CD14-positive monocyte (primary cell): ENCODE data around the gene HCAR2. TPM values are rescaled to one million over a fixed set of nuclear protein-coding genes. Genes with fewer than 3 reads are reported as not detected.
A peak's percentile ranks its signal among the peaks of the same experiment; 100 is the strongest.

Source experiments
- DNase-seq, 3 donors: peaks; one replicate each; pipeline ENCODE4 v3.0.0-alpha.2; 2011 to 2022
- H2AFZ ChIP-seq: 2 replicates; pipeline ENCODE4 v1.6.0; 2012; ENCODE audit warnings: mild to moderate bottlenecking, low read depth, low read length, inconsistent platforms; ENCODE audit not compliant: insufficient read depth, poor library complexity, severe bottlenecking
- H3K27ac ChIP-seq, 2 donors: 1 replicate in 1 of 2; 2 replicates in 1 of 2; pipeline ENCODE4 v1.5.1; 2012 to 2013; ENCODE audit warnings: low read length in 2 of 2, control low read depth in 1 of 2, inconsistent platforms in 1 of 2, low read depth in 1 of 2, mild to moderate bottlenecking in 1 of 2
- H3K27me3 ChIP-seq, 2 donors: one replicate each; pipeline versions ENCODE4 v1.6.0 to v1.6.1; 2011 to 2013; ENCODE audit warnings: low read length in 2 of 2; ENCODE audit not compliant: control insufficient read depth in 2 of 2, insufficient read depth in 2 of 2
- H3K36me3 ChIP-seq, 2 donors: replicated peaks in 1 of 2; 1 replicate in 1 of 2; 2 replicates in 1 of 2; pipeline versions ENCODE4 v1.5.1 to v1.6.1; 2012 to 2013; ENCODE audit warnings: low read length in 2 of 2, control low read depth in 1 of 2, inconsistent platforms in 1 of 2, mild to moderate bottlenecking in 1 of 2; ENCODE audit not compliant: insufficient read depth in 2 of 2, control insufficient read depth in 1 of 2
- H3K4me1 ChIP-seq, 2 donors: 1 replicate in 1 of 2; 2 replicates in 1 of 2; pipeline versions ENCODE4 v1.5.1 to v1.6.1; 2012 to 2013; ENCODE audit warnings: low read length in 2 of 2, control low read depth in 1 of 2, inconsistent platforms in 1 of 2, mild to moderate bottlenecking in 1 of 2, moderate library complexity in 1 of 2; ENCODE audit not compliant: insufficient read depth in 2 of 2, control insufficient read depth in 1 of 2
- H3K4me2 ChIP-seq: replicated peaks from 2 replicates; pipeline ENCODE3; 2012; ENCODE audit warnings: low read length, moderate library complexity, mild to moderate bottlenecking; ENCODE audit not compliant: poor library complexity, severe bottlenecking; ENCODE audit errors: extremely low read depth
- H3K4me3 ChIP-seq, 3 experiments: fragments of 200-600 bp in 1 of 3; sonication (generic) in 1 of 3; replicated peaks in 1 of 3; 1 replicate in 2 of 3; 2 replicates in 1 of 3; pipeline ENCODE4 v1.5.1; 2011 to 2013; ENCODE audit warnings: low read length in 3 of 3, mild to moderate bottlenecking in 3 of 3, control low read depth in 2 of 3, low read depth in 2 of 3, inconsistent platforms in 1 of 3, moderate library complexity in 1 of 3
- H3K79me2 ChIP-seq: 2 replicates; pipeline ENCODE4 v1.6.0; 2012; ENCODE audit warnings: mild to moderate bottlenecking, control low read depth, inconsistent platforms, low read length, moderate library complexity; ENCODE audit not compliant: insufficient read depth
- H3K9ac ChIP-seq: 2 replicates; pipeline ENCODE4 v1.6.0; 2017; ENCODE audit warnings: low read length, mild to moderate bottlenecking; ENCODE audit not compliant: insufficient read depth, poor library complexity, severe bottlenecking
- H3K9me3 ChIP-seq, 2 donors: replicated peaks in 1 of 2; 1 replicate in 1 of 2; 2 replicates in 1 of 2; pipeline versions ENCODE4 v1.5.1 to v1.6.1; 2012 to 2013; ENCODE audit warnings: low read length in 2 of 2, control low read depth in 1 of 2; ENCODE audit not compliant: control insufficient read depth in 1 of 2, insufficient read depth in 1 of 2
- H4K20me1 ChIP-seq: 2 replicates; pipeline ENCODE4 v1.6.0; 2012; ENCODE audit warnings: mild to moderate bottlenecking, low read length, control low read depth, moderate library complexity; ENCODE audit not compliant: insufficient read depth
- H3K27ac Mint-ChIP-seq, 7 donors: one replicate each; pipeline ENCODE4 v1.8.0; 2020; ENCODE audit warnings: mild to moderate bottlenecking in 7 of 7, mixed read lengths in 7 of 7, moderate library complexity in 6 of 7, inconsistent platforms in 2 of 7
- H3K27me3 Mint-ChIP-seq, 3 donors: one replicate each; pipeline ENCODE4 v1.8.0; 2021 to 2022; ENCODE audit warnings: low read depth in 3 of 3, mild to moderate bottlenecking in 3 of 3, mixed read lengths in 3 of 3, moderate library complexity in 3 of 3, inconsistent platforms in 1 of 3
- H3K36me3 Mint-ChIP-seq, 2 donors: one replicate each; pipeline ENCODE4 v1.8.0; 2020; ENCODE audit warnings: mixed read lengths in 2 of 2, inconsistent platforms in 1 of 2, mild to moderate bottlenecking in 1 of 2
- H3K4me1 Mint-ChIP-seq: one replicate; pipeline ENCODE4 v1.8.0; 2020; ENCODE audit warnings: mild to moderate bottlenecking, mixed read lengths
- H3K4me3 Mint-ChIP-seq, 2 donors: one replicate each; pipeline ENCODE4 v1.8.0; 2020; ENCODE audit warnings: mild to moderate bottlenecking in 2 of 2, mixed read lengths in 2 of 2, moderate library complexity in 1 of 2
- H3K9me3 Mint-ChIP-seq, 7 donors: one replicate each; pipeline ENCODE4 v1.8.0; 2020 to 2022; ENCODE audit warnings: mixed read lengths in 7 of 7, mild to moderate bottlenecking in 6 of 7, moderate library complexity in 6 of 7, inconsistent platforms in 2 of 7
- CTCF ChIP-seq: fragments of 200-600 bp; IDR thresholded peaks from one replicate; pipeline ENCODE4 v1.8.0; 2022; ENCODE audit warnings: antibody characterized with exemption, mild to moderate bottlenecking
- WGBS: methylation state at CpG from one replicate; pipeline ENCODE4 v1.1.5; 2013; ENCODE audit warnings: missing lambda C conversion rate; ENCODE audit not compliant: insufficient coverage; 5-methylcytosine and 5-hydroxymethylcytosine counted together
- intact Hi-C, 2 donors: fragments of 100-400 bp; cut with micrococcal nuclease; formaldehyde crosslinking; loops; one replicate each; pipeline versions ENCODE4 v1.15.0 to v1.15.1; 2023
- polyA plus RNA-seq, 3 donors: library from polyadenylated mRNA; depleted of rRNA in 1 of 3; unstranded in 2 of 3; stranded (reverse) in 1 of 3; fragments of 300-500 nt in 2 of 3; fragments of >200 nt in 1 of 3; fragmentation: Illumina TruSeq in 2 of 3; gene quantifications; 1 replicate in 2 of 3; 2 replicates in 1 of 3; pipeline ENCODE4 v1.2.3, GENCODE V29; 2012 to 2021

Gene HCAR2
- polyA plus RNA-seq, 3 donors = 8.1 to 31.2 (median 13.0) TPM

- Mint-ChIP-seq H3K27ac (no peak overlapping the region), H3K9me3 (peaks cover 0 to 12% (median 2%) of the 10 kb centered on the region in 7 donors), H3K4me1 (peaks cover 16% of the 10 kb centered on the region), H3K4me3 (no peak overlapping the region), H3K27me3 (peaks cover 2 to 3% (median 3%) of the 10 kb centered on the region in 3 donors), H3K36me3 (no peaks in the 10 kb centered on the region)
- Histone ChIP-seq H3K36me3 (no peaks in the 10 kb centered on the region), H3K27ac (no peak overlapping the region), H3K27me3 (no peaks in the 10 kb centered on the region), H3K4me2 (no peak overlapping the region), H3K9me3 (no peaks in the 10 kb centered on the region), H2AFZ (no peak overlapping the region), H3K4me1 (peaks cover 23 to 25% of the 10 kb centered on the region in 2 donors), H3K4me3 (no peak overlapping the region), H3K79me2 (no peaks in the 10 kb centered on the region), H3K9ac (no peak overlapping the region), H4K20me1 (no peaks in the 10 kb centered on the region)
- 82% methylated on average over 6 of the region's 7 CpGs for WGBS
- DNase-seq = peak in 1 of 3 donors; percentile 50
- no peak for TF ChIP-seq CTCF
- intact Hi-C loops = no loop called here
These were observed 37.2 kb upstream of the HCAR2 start for GRCh38 chr12:122740351-122740750.

GRCh38 chr12:122738571-122738970, 35.4 kb upstream of the HCAR2 start:
- H4K20me1 ChIP-seq = no peaks in the 10 kb centered on the region
- H3K79me2 ChIP-seq = no peaks in the 10 kb centered on the region
- no CpG with 5 or more reads among the region's 7 CpGs for WGBS
- H3K4me1 ChIP-seq = peaks cover 11 to 15% of the 10 kb centered on the region in 2 donors
- H3K27ac ChIP-seq = no peak overlapping the region
- DNase-seq = no peak
- intact Hi-C loops = loop anchor here in 1 of 2 donors (10.0 kb wide), 1 partner anchor 54 kb away; no protein-coding TSS in a partner anchor
- H3K36me3 ChIP-seq = no peaks in the 10 kb centered on the region
- no peaks in the 10 kb centered on the region for H3K9me3 ChIP-seq
- H3K4me2 ChIP-seq = no peak overlapping the region
- H3K4me1 Mint-ChIP-seq = peaks cover 11% of the 10 kb centered on the region
- peaks cover 3 to 6% (median 3%) of the 10 kb centered on the region in 3 donors for H3K27me3 Mint-ChIP-seq
- H3K4me3 ChIP-seq = no peak overlapping the region
- TF ChIP-seq CTCF = no peak
- H2AFZ ChIP-seq = no peak overlapping the region
- H3K36me3 Mint-ChIP-seq = no peaks in the 10 kb centered on the region
- H3K4me3 Mint-ChIP-seq = no peak overlapping the region
- no peak overlapping the region for H3K9ac ChIP-seq
- peaks cover 0 to 13% (median 2%) of the 10 kb centered on the region in 7 donors for H3K9me3 Mint-ChIP-seq
- no peak overlapping the region for H3K27ac Mint-ChIP-seq
- no peaks in the 10 kb centered on the region for H3K27me3 ChIP-seq
